A673 (cell line): ENCODE data around the gene CHST9.

ENCODE experiments used
- CTCF ChIP-seq: fragments of 300-800, 200-600 bp; sonication (generic); conservative IDR thresholded peaks from 2 replicates; pipeline ENCODE4 v1.5.1; 2017; ENCODE audit warnings: low read depth, mild to moderate bottlenecking, antibody characterized with exemption, low read length, moderate library complexity, mixed read lengths
- EZH2 ChIP-seq: fragments of 200-600 bp; sonication (generic); IDR thresholded peaks from 2 replicates; pipeline ENCODE4 v1.6.1; 2017; ENCODE audit warnings: borderline replicate concordance, low read depth, mild to moderate bottlenecking, mixed read lengths, antibody characterized with exemption, low read length; ENCODE audit not compliant: poor library complexity, severe bottlenecking

GRCh38 chr18:27206411-27206810 lies 21.3 kb upstream of the CHST9 start:
- no peak for TF ChIP-seq CTCF
- TF ChIP-seq EZH2: no peak
